Caco-2 (cell line): ENCODE data around the gene IFNA7. TPM values are rescaled to one million over a fixed set of nuclear protein-coding genes. Genes with fewer than 3 reads are reported as not detected.
A peak's percentile ranks its signal among the peaks of the same experiment; 100 is the strongest.

Source experiments
- BruUV-seq: library from RNA; stranded (reverse); fragments of 400-500 nt; replicated peaks from 2 replicates; lab custom pipeline; 2021; lab: Mats Ljungman, UMichigan
- CTCF ChIA-PET: fragments of 300-600 bp; sonication (Branson Sonifier 250); formaldehyde crosslinking; loops from one replicate; lab custom pipeline; 2022; ENCODE audit warnings: antibody characterized with exemption; lab: Charles Lee
- POLR2A ChIA-PET: fragments of 300-600 bp; sonication (Branson Sonifier 250); formaldehyde crosslinking; loops from one replicate; lab custom pipeline; 2022; ENCODE audit warnings: antibody characterized with exemption; lab: Charles Lee
- DNase-seq, 2 experiments: peaks; one replicate each; pipeline versions ENCODE4 v3.0.0 to v3.0.0-alpha.2; 2020 to 2022
- H3K27me3 ChIP-seq: replicated peaks from 2 replicates; pipeline ENCODE4 v1.6.0; 2011; ENCODE audit warnings: low read length; ENCODE audit not compliant: control insufficient read depth, insufficient read depth
- H3K36me3 ChIP-seq: 2 replicates; pipeline ENCODE4 v1.5.1; 2011; ENCODE audit warnings: low read length; ENCODE audit not compliant: control insufficient read depth, insufficient read depth
- H3K4me1 ChIP-seq: fragments of 250-450 bp; sonication (Bioruptor Pico); 2 replicates; pipeline ENCODE4 v1.5.1; 2020; ENCODE audit warnings: mild to moderate bottlenecking
- H3K4me3 ChIP-seq: 2 replicates; pipeline ENCODE4 v1.5.1; 2011; ENCODE audit warnings: low read depth, mild to moderate bottlenecking, control low read depth, low read length
- H3K9me3 ChIP-seq: fragments of 250-450 bp; sonication (Bioruptor Pico); 2 replicates; pipeline ENCODE4 v1.5.1; 2020; ENCODE audit warnings: mild to moderate bottlenecking, moderate library complexity
- H3K27ac Mint-ChIP-seq: one replicate; pipeline ENCODE4 v1.8.0; 2022; ENCODE audit warnings: mixed read lengths; ENCODE audit not compliant: unreplicated experiment
- H3K27me3 Mint-ChIP-seq: one replicate; pipeline ENCODE4 v1.8.0; 2022; ENCODE audit warnings: mixed read lengths; ENCODE audit not compliant: insufficient read depth, unreplicated experiment
- H3K36me3 Mint-ChIP-seq: one replicate; pipeline ENCODE4 v1.8.0; 2022; ENCODE audit warnings: mild to moderate bottlenecking, mixed read lengths; ENCODE audit not compliant: insufficient read depth, unreplicated experiment
- H3K4me1 Mint-ChIP-seq: one replicate; pipeline ENCODE4 v1.8.0; 2022; ENCODE audit warnings: low read depth, mixed read lengths; ENCODE audit not compliant: unreplicated experiment
- H3K4me3 Mint-ChIP-seq: one replicate; pipeline ENCODE4 v1.8.0; 2022; ENCODE audit warnings: mild to moderate bottlenecking, moderate library complexity, mixed read lengths; ENCODE audit not compliant: unreplicated experiment
- H3K9me3 Mint-ChIP-seq: one replicate; pipeline ENCODE4 v1.8.0; 2022; ENCODE audit warnings: mixed read lengths; ENCODE audit not compliant: unreplicated experiment
- intact Hi-C: fragments of 100-400 bp; cut with micrococcal nuclease; formaldehyde crosslinking; loops from one replicate; pipeline ENCODE4 v1.10.0; 2022; ENCODE audit not compliant: unreplicated experiment
- total RNA-seq: library from RNA; stranded (reverse); gene quantifications from 2 replicates; pipeline ENCODE4 v1.2.3, GENCODE V29; 2022
- TF ChIP-seq, protein P1 (sequence below), 2 experiments: fragments of 200-600 bp in 1 of 2; IDR thresholded peaks; 1 replicate in 1 of 2; 2 replicates in 1 of 2; pipeline versions ENCODE4 v1.5.1 to v1.8.0; 2011 to 2022; ENCODE audit warnings: antibody characterized with exemption in 1 of 2, control low read depth in 1 of 2, inconsistent platforms in 1 of 2, low read depth in 1 of 2, low read length in 1 of 2, mild to moderate bottlenecking in 1 of 2, moderate library complexity in 1 of 2; ENCODE audit not compliant: insufficient read depth in 1 of 2, severe bottlenecking in 1 of 2, unreplicated experiment in 1 of 2

IFNA7 gene
- total RNA-seq, 1 experiment from 2014 or later: not detected

GRCh38 chr9:21154018-21154608, 47.9 kb downstream of the IFNA7 start:
- H3K4me3 Mint-ChIP-seq: no peak overlapping the region
- no peaks in the 10 kb centered on the region for H3K36me3 Mint-ChIP-seq
- Histone ChIP-seq H3K27me3 (no peaks in the 10 kb centered on the region), H3K9me3 (no peaks in the 10 kb centered on the region), H3K4me3 (no peak overlapping the region), H3K36me3 (no peaks in the 10 kb centered on the region), H3K4me1 (no peaks in the 10 kb centered on the region)
- no peaks in the 10 kb centered on the region for H3K9me3 Mint-ChIP-seq
- DNase-seq: peak in 1 of 2 experiments; percentile 15
- TF ChIP-seq, protein P1, sequence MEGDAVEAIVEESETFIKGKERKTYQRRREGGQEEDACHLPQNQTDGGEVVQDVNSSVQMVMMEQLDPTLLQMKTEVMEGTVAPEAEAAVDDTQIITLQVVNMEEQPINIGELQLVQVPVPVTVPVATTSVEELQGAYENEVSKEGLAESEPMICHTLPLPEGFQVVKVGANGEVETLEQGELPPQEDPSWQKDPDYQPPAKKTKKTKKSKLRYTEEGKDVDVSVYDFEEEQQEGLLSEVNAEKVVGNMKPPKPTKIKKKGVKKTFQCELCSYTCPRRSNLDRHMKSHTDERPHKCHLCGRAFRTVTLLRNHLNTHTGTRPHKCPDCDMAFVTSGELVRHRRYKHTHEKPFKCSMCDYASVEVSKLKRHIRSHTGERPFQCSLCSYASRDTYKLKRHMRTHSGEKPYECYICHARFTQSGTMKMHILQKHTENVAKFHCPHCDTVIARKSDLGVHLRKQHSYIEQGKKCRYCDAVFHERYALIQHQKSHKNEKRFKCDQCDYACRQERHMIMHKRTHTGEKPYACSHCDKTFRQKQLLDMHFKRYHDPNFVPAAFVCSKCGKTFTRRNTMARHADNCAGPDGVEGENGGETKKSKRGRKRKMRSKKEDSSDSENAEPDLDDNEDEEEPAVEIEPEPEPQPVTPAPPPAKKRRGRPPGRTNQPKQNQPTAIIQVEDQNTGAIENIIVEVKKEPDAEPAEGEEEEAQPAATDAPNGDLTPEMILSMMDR (IDR thresholded peaks at IDR 0.05; ENCODE audit: insufficient read depth in 1 of 2, low read depth in 1 of 2, low read length in 1 of 2, severe bottlenecking in 1 of 2, unreplicated experiment in 1 of 2): peak in 1 of 2 experiments; percentile 22
- H3K27me3 Mint-ChIP-seq: peaks cover 6% of the 10 kb centered on the region
- POLR2A ChIA-PET: no interaction called here
- CTCF ChIA-PET: interaction anchor here (0.6 kb wide), 1 partner anchor 878 kb away, joined by 3 read pairs; no protein-coding TSS in a partner anchor
- H3K27ac Mint-ChIP-seq: no peak overlapping the region
- intact Hi-C loops: loop anchor here (1.0 kb wide), 1 partner anchor 635 kb away; no protein-coding TSS in a partner anchor
- no TSS peak for BruUV-seq
- H3K4me1 Mint-ChIP-seq: no peaks in the 10 kb centered on the region

GRCh38 chr9:21153336-21154017, 48.5 kb downstream of the IFNA7 start:
- intact Hi-C loops: loop anchor here (1.0 kb wide), 1 partner anchor 636 kb away; no protein-coding TSS in a partner anchor
- Histone ChIP-seq H3K9me3 (no peaks in the 10 kb centered on the region), H3K4me1 (no peaks in the 10 kb centered on the region), H3K27me3 (no peaks in the 10 kb centered on the region), H3K36me3 (no peaks in the 10 kb centered on the region), H3K4me3 (no peak overlapping the region)
- Mint-ChIP-seq H3K4me3 (no peak overlapping the region), H3K9me3 (no peaks in the 10 kb centered on the region), H3K36me3 (no peaks in the 10 kb centered on the region), H3K27me3 (peaks cover 3% of the 10 kb centered on the region), H3K27ac (no peak overlapping the region), H3K4me1 (no peaks in the 10 kb centered on the region)
- no TSS peak for BruUV-seq
- no peak for DNase-seq
- TF ChIP-seq, protein P1 (IDR thresholded peaks at IDR 0.05; ENCODE audit: insufficient read depth in 1 of 2, low read depth in 1 of 2, low read length in 1 of 2, severe bottlenecking in 1 of 2, unreplicated experiment in 1 of 2): no peak
- ChIA-PET CTCF (interaction anchor here (0.6 kb wide), 1 partner anchor 878 kb away, joined by 3 read pairs; no protein-coding TSS in a partner anchor), POLR2A (no interaction called here)

Other genes starting within 250 kb of the IFNA7 start
- not detected in 2 replicates for gene HACD4, start 170.6 kb downstream of the IFNA7 start, total RNA-seq
- not detected in 2 replicates for gene IFNB1, start 124.3 kb downstream of the IFNA7 start, total RNA-seq
- gene IFNW1, start 60.4 kb downstream of the IFNA7 start, total RNA-seq: not detected in 2 replicates
- gene IFNA21, start 35.5 kb downstream of the IFNA7 start, total RNA-seq: not detected in 2 replicates
- gene IFNA4, start 14.6 kb downstream of the IFNA7 start, total RNA-seq: not detected in 2 replicates
- not detected in 2 replicates for gene IFNA10, start 4.9 kb upstream of the IFNA7 start, total RNA-seq
- gene IFNA16, start 15.1 kb upstream of the IFNA7 start, total RNA-seq: not detected in 2 replicates
- gene IFNA17, start 26.0 kb upstream of the IFNA7 start, total RNA-seq: not detected in 2 replicates
- gene IFNA14, start 37.8 kb upstream of the IFNA7 start, total RNA-seq: not detected in 2 replicates
- gene IFNA5, start 103.1 kb upstream of the IFNA7 start, total RNA-seq: not detected in 2 replicates
- gene KLHL9, start 133.2 kb upstream of the IFNA7 start, total RNA-seq: 13.0 and 13.5 TPM in 2 replicates
- not detected in 2 replicates for gene IFNA6, start 148.7 kb upstream of the IFNA7 start, total RNA-seq
- not detected in 2 replicates for gene IFNA13, start 165.9 kb upstream of the IFNA7 start, total RNA-seq
- gene IFNA2, start 183.2 kb upstream of the IFNA7 start, total RNA-seq: not detected in 2 replicates
- not detected in 2 replicates for gene IFNA8, start 206.9 kb upstream of the IFNA7 start, total RNA-seq
- gene IFNA1, start 238.2 kb upstream of the IFNA7 start, total RNA-seq: not detected in 2 replicates